MM.1S (cell line): ENCODE measurements around the gene PLXNA4.

Source experiments
- CTCF ChIP-seq: fragments of 300-600 bp; sonication (generic); IDR thresholded peaks from 2 replicates; pipeline ENCODE4 v1.5.1; 2016; ENCODE audit warnings: antibody characterized with exemption, low read length, mixed read lengths
- EZH2 ChIP-seq: fragments of 300-600 bp; sonication (generic); optimal IDR thresholded peaks from 2 replicates; pipeline ENCODE3; 2017; ENCODE audit warnings: low read depth, mild to moderate bottlenecking, antibody characterized with exemption, low read length, mixed read lengths
- EZH2phosphoT487 ChIP-seq: fragments of 300-600 bp; sonication (generic); IDR thresholded peaks from 2 replicates; pipeline ENCODE4 v1.6.1; 2018; ENCODE audit warnings: antibody characterized with exemption, low read length

- TF ChIP-seq CTCF, result no peak
- TF ChIP-seq EZH2, result no peak
- TF ChIP-seq EZH2phosphoT487, result no peak
These were observed 391.1 kb downstream of the PLXNA4 start for GRCh38 chr7:132185150-132185549.
